ENCODE data around the gene LYRM1.
A peak's percentile ranks its signal among the peaks of the same experiment; 100 is the strongest.

Gene LYRM1

GRCh38 chr16:20871941-20872815, 28.4 kb upstream of the LYRM1 start:
- H3K4me2 ChIP-seq, result peak overlapping the region; percentile 25
- peaks cover 36% of the 10 kb centered on the region; the same call in 1 of the 2 replicates for H4K20me1 ChIP-seq

GRCh38 chr16:20873331-20873730, 27.2 kb upstream of the LYRM1 start:
- Histone ChIP-seq H4K20me1 (peaks cover 33% of the 10 kb centered on the region; the same call in 1 of the 2 replicates), H3K36me3 (peaks cover 4% of the 10 kb centered on the region; the same call in 1 of the 2 replicates), H3K27me3 (no peaks in the 10 kb centered on the region), H3K9me3 (no peaks in the 10 kb centered on the region), H3K9ac (no peak overlapping the region), H3K27ac (no peak overlapping the region), H3K4me2 (no peak overlapping the region), H3K4me1 (peaks cover 20% of the 10 kb centered on the region), H3K4me3 (no peak overlapping the region)
- TF ChIP-seq Cebpa-rat (IDR thresholded peaks at IDR 0.05), result no peak

More at GRCh38 chr16:20871941-20872815, 28.4 kb upstream of the LYRM1 start:
- TF ChIP-seq Cebpa-rat (IDR thresholded peaks at IDR 0.05), result no peak
- no peak overlapping the region for H3K27ac ChIP-seq
- H3K27me3 ChIP-seq, result no peaks in the 10 kb centered on the region
- no peak overlapping the region for H3K9ac ChIP-seq
- H3K36me3 ChIP-seq, result 0 out of 2 replicates have a peak, but pooled peaks cover 4% of the 10 kb centered on the region
- no peaks in the 10 kb centered on the region for H3K9me3 ChIP-seq
- H3K4me1 ChIP-seq, result peaks cover 20% of the 10 kb centered on the region
- H3K4me3 ChIP-seq, result no peak overlapping the region

- Histone ChIP-seq H3K4me2 (no peak overlapping the region), H3K9ac (no peak overlapping the region), H3K4me3 (no peak overlapping the region), H3K9me3 (no peaks in the 10 kb centered on the region), H3K27me3 (no peaks in the 10 kb centered on the region), H4K20me1 (peaks cover 31% of the 10 kb centered on the region; the same call in 1 of the 2 replicates), H3K27ac (no peak overlapping the region), H3K36me3 (peaks cover 4% of the 10 kb centered on the region; the same call in 1 of the 2 replicates), H3K4me1 (peaks cover 26% of the 10 kb centered on the region)
- TF ChIP-seq Cebpa-rat (IDR thresholded peaks at IDR 0.05), result no peak
Measured at GRCh38 chr16:20874088-20874581, 26.4 kb upstream of the LYRM1 start.

GRCh38 chr16:20875355-20875650, 25.3 kb upstream of the LYRM1 start:
- no peaks in the 10 kb centered on the region for H3K27me3 ChIP-seq
- H3K36me3 ChIP-seq, result peaks cover 4% of the 10 kb centered on the region; the same call in 1 of the 2 replicates
- no peak overlapping the region for H3K4me2 ChIP-seq
- peaks cover 25% of the 10 kb centered on the region; the same call in 1 of the 2 replicates for H4K20me1 ChIP-seq
- no peak overlapping the region for H3K4me3 ChIP-seq
- H3K9me3 ChIP-seq, result no peaks in the 10 kb centered on the region
- no peak overlapping the region for H3K9ac ChIP-seq
- peaks cover 37% of the 10 kb centered on the region for H3K4me1 ChIP-seq
- TF ChIP-seq Cebpa-rat (IDR thresholded peaks at IDR 0.05), result no peak
- no peak overlapping the region for H3K27ac ChIP-seq

- H4K20me1 ChIP-seq, result peaks cover 24% of the 10 kb centered on the region; the same call in 1 of the 2 replicates
- no peak overlapping the region for H3K27ac ChIP-seq
- no peaks in the 10 kb centered on the region for H3K27me3 ChIP-seq
- no peaks in the 10 kb centered on the region for H3K9me3 ChIP-seq
- H3K4me1 ChIP-seq, result peaks cover 24% of the 10 kb centered on the region
- no peak overlapping the region for H3K4me3 ChIP-seq
- no peak overlapping the region for H3K4me2 ChIP-seq
- no peak for TF ChIP-seq Cebpa-rat (IDR thresholded peaks at IDR 0.05)
- H3K36me3 ChIP-seq, result peaks cover 4% of the 10 kb centered on the region
- no peak overlapping the region for H3K9ac ChIP-seq
Measured at GRCh38 chr16:20878682-20879147, 21.9 kb upstream of the LYRM1 start.

GRCh38 chr16:20879175-20880040, 21.2 kb upstream of the LYRM1 start:
- H3K27ac ChIP-seq, result no peak overlapping the region
- peaks cover 31% of the 10 kb centered on the region for H3K4me1 ChIP-seq
- peaks cover 19% of the 10 kb centered on the region; the same call in 1 of the 2 replicates for H4K20me1 ChIP-seq
- H3K9me3 ChIP-seq, result no peaks in the 10 kb centered on the region
- no peak for TF ChIP-seq Cebpa-rat (IDR thresholded peaks at IDR 0.05)
- H3K4me2 ChIP-seq, result peak overlapping the region; percentile 24; the same call in 1 of the 2 replicates
- H3K9ac ChIP-seq, result no peak overlapping the region
- H3K36me3 ChIP-seq, result peaks cover 4% of the 10 kb centered on the region
- no peak overlapping the region for H3K4me3 ChIP-seq
- no peaks in the 10 kb centered on the region for H3K27me3 ChIP-seq

- Histone ChIP-seq H3K9ac (no peak overlapping the region), H3K4me2 (no peak overlapping the region), H3K9me3 (no peaks in the 10 kb centered on the region), H4K20me1 (peaks cover 19% of the 10 kb centered on the region; the same call in 1 of the 2 replicates), H3K27ac (no peak overlapping the region), H3K4me1 (peaks cover 30% of the 10 kb centered on the region), H3K4me3 (no peak overlapping the region), H3K36me3 (peaks cover 10% of the 10 kb centered on the region), H3K27me3 (no peaks in the 10 kb centered on the region)
- no peak for TF ChIP-seq Cebpa-rat (IDR thresholded peaks at IDR 0.05)
Measured at GRCh38 chr16:20880867-20881502, 19.6 kb upstream of the LYRM1 start.

- Histone ChIP-seq H4K20me1 (peaks cover 19% of the 10 kb centered on the region; the same call in 1 of the 2 replicates), H3K36me3 (peaks cover 8% of the 10 kb centered on the region), H3K4me1 (peaks cover 30% of the 10 kb centered on the region), H3K27ac (no peak overlapping the region), H3K9ac (no peak overlapping the region), H3K4me3 (no peak overlapping the region), H3K4me2 (no peak overlapping the region), H3K27me3 (no peaks in the 10 kb centered on the region), H3K9me3 (no peaks in the 10 kb centered on the region)
- no peak for TF ChIP-seq Cebpa-rat (IDR thresholded peaks at IDR 0.05)
Measured at GRCh38 chr16:20881503-20881878, 19.1 kb upstream of the LYRM1 start.

All from BLaER1 (cell line).